NK-92 treated with Interleukin-12 subunit alpha and Interleukin-12 subunit beta, amount 100 ng/mL, for 24 hours (cell line): ENCODE results near the gene LHX1.

Experiments used
- DNase-seq: peaks from one replicate; lab custom pipeline; 2025; lab: John Stamatoyannopoulos, UW

Gene LHX1

DNA sequence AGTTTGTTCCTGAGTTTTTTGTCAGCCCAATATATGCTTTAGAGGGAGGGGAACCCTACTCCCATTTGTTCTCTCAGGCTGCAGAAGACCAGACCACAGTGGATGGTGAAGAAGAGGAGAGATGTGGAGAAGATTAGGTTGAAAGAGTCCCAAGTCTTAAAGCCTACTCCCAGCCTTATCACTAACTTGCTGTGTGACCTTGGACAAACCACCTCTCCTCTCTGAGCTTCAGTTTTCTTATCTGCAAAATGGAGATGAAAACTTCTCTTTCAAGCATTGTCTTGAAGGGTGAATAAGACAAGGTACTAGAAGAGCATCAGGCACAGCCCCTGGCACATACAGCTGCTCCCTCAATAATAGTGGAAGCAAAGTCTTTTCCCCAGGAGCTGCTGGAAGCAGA lies 15.1 kb upstream of the LHX1 start:
- DNase-seq, result no peak

DNA sequence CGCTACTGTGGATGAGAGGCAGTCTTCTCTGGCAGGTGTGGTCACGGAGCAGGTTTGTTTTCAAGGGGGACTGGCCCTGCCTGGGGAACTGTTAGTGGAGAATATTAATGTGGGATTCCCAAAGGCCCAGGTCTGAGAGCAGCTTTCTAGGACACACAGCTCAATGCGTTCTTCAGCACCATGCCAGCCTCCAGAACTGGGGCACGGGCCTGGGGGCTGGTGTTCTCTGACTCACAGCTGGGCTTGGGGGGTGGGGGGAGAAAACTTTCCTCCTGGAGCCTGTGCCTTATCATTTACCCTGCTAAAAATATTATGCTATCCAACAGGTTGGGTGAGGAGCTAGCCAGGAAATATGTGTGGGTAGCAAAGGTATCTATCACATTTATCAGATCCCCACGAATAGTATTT lies 13.5 kb upstream of the LHX1 start:
- DNase-seq, result no peak

DNA sequence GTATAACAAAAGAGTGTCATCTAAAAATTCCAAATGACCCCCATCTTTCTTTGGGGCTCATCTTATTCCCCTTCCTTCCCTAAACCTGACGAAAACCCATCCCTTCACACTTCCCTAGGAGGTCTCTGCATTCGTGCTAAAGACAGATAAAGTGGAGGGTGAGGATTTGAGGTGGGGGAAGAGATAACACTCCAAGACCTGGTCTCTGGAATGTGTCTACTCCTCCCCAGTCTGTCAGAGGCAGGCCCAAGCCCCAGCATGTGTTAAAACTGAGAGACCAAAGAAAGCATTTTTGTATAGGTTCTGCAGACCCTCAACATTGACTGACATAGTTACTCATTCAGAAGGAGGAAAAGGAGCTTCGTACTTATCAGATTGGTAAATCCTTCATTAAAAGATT lies 11.0 kb upstream of the LHX1 start:
- DNase-seq, result no peak

DNA sequence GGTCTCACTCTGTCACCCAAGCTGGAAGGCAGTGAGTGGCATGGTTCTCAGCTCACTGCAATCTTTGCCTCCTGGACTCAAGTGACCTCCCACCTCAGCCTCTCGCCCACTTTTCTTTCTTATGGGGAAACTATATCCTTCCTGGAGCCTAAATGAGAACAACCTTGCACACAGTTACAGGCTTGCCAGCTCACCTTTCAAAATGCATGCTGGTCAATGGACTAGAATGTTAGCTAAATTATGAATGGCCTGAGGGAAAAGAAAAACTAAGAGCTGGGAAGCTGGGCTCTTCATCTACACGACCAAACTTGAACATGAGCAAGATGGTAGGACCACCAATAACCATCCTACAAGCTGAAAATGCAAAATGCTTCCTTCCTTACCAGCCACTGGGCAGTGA lies 10.6 kb upstream of the LHX1 start:
- no peak for DNase-seq

DNA sequence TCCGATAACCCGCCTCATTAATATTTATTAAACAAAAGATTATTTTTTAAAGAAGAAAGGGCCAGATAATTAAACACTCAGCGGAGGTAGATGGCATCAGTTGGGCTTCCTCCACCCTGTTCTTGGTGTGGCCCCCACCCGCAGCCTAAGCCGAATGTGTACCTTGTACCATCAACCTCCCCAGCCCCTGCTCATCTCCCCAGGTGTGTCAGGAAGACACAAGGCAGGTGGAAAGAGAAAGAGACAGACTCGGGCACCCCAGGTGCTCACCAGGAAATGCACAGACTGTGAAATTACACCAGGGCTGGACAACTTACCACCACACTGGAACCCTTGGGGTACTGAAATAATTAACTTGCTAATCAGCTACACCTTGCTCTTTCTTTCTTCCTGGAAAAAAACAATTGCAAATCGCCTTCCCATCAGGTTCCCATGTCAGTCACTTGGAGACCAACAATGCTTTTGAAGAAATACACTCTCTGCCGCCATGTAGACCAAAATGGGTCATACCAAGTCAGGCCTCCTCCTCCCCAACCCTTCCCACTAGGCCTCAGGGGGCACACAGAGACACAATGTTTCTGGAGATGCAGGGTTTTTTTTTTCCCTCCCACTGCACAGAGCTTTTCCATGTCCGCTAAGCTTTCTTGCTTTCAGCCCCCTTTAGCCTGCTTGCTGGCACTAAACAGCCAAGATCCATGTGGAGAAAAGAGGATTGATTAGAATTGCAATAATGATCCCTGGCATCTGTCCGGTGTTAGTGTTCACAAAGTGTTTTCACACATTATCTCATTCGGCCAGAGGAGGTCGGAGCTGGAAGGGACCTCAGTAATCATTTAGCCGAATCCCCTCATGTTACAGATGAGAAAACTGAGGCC lies 8.6 kb upstream of the LHX1 start:
- no peak for DNase-seq

DNA sequence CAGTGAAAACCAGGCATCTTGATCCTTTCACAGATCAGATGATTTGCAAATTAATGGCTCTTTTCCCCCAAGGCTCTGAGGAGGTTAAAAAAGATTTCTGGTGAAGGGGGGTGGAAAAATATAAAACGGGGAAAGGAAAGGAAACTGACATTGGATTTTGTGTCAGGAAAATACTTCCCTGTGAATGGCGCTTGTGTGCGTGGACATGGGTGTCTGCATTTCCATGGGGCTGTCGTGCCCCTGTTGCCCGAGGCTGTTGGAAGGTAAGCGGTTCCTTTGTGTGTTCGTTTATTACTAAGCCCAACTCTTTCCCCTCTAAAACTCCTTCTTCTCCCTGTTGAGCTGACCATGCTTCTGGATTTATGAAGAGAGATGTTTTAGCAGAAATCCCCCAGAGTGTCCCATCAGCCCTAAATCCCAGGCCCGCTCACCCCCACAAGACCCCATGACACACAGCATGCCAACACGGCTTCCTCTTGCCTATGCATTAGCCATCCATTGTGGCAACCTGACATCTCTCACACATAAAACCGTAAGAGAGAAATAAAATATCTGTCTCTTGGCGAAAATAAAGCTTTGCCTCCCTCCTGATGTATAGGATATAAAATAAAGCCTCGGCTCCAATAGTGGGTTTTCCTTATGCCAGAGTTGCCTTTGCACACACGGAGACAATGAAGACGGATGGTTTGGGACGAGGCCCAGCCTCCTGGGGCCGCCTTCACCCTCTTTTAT lies 7.3 kb upstream of the LHX1 start:
- DNase-seq, result no peak

DNA sequence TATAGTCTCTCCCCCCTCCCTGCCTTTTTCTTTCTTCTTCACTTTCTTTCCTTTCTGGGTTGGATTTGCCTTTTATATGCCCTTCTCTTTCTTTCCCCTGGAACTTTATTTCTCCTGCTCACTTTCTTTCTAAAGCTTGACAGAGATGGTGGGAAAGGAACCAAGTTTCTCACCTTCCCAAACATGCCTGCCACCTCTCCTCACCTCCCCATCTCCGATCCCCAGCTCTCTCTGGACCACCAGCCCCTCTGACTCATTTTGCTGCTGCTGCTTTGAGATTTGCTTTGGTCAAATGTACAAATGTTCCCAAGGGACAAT lies 6.7 kb upstream of the LHX1 start:
- DNase-seq, result no peak

DNA sequence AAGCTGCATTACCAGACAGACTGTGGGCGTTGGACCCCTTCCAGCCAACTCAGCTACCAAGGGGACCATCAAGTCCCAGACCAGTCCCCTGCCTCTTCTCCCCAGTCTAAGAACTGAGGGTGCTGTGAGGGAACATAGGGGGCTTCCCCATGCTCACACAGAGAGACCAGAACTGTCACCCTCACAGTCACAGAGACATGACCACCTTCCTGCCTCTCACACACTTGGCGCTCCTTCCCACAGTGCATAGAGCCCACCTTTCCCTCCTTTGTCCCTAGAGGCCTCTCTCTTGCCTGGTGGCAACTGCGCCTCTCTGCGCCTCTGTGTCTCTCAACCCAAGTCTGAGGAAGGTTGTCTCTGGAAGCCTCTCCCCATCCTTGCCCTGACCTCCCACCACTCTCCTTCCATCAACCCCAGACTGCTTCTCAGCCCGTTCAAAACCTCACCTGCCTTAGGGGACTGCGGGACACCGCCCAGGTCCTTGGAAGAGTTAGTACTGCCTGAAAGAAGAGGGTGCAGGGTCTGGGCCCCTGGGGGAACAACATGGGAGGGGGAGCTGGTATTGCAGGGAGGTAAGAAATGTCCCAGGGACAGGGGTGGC lies 6.1 kb upstream of the LHX1 start:
- no peak for DNase-seq

DNA sequence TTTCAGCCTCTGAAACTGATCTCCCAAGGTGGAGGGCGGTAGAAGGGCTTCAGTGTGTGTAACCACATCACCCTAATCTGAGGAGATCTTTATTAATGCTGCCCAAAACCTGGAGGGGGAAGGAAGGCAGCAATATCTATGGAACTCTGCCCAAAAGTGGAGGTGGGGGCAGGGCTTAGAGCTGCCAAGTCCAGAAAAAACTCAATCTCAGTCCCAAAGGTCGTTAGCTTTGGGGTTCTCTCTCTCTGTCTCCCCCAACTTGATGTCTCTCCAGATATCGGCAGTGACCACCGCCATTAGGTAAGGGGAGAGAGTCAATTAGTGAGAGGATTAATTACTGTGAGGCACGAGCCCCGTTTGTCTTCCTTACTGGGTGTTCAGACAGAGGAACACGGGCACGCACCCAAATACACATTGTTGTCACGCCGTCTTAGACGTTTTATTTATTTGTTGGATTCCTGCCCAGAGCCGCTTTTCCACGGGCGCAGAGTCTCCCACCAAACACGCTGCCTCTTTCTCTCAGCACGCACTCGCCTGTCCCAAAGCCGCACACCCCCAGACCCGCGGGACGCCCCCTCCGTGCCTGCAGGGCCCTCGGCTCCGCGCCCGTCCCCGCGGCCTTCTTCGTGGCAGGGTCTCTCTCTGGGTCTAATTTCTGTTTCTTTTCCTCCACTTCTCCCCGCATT lies 5.4 kb upstream of the LHX1 start:
- DNase-seq, result no peak

DNA sequence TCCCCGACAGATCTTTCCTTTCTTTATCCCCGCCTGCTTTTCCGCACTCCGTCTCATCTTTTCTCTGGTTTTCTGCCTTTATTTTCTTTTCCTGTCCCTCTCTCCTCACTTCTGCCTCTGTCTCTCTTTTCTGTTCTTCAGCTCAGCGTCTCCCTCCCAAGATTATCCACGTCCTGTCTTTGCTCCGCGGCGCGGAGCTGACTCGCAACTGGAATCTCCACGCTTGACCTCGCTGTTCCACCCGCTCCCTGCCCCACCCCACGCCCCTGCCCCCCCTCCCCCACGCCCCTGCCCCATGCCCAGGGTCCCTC lies 4.9 kb upstream of the LHX1 start:
- DNase-seq, result no peak

DNA sequence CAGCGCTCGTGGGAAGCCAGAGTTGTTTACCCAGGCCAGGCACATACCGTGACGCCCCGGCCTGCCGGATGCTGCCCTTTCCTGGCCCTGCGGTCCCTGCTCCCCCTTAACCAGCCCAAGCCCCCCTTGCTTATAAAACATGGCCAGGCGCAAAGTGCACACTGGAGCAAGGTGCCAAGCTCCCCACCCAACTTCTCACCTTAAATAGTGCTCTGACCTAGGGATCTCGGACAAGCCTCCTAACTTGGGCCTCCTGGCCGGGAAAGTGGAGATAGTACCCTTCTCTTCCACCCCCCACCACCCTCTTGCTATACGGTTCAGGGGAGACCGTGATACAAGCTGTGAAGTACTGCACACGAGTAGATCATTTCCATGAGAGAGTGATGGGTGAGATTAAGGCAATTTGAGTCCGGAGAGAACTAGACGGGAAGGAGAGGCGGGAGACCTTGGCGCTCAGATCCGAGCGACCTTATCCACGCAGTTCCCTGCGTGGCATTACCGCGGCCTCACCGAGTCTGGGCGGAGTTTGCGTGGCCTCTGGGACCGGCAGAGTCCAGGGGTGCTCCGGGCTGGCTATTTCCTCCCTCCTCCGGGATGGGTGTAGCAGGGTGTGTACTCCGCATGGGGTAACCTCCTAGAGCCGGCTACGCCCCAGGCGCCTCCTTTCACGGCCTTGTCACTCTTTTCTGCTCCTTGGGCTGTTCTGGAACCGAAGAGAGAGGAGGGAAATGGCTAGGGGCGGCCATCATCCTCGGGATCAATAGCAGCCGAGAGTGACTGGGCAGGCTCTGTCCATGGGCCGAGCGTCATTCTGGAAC lies 4.4 kb upstream of the LHX1 start:
- DNase-seq, result no peak

DNA sequence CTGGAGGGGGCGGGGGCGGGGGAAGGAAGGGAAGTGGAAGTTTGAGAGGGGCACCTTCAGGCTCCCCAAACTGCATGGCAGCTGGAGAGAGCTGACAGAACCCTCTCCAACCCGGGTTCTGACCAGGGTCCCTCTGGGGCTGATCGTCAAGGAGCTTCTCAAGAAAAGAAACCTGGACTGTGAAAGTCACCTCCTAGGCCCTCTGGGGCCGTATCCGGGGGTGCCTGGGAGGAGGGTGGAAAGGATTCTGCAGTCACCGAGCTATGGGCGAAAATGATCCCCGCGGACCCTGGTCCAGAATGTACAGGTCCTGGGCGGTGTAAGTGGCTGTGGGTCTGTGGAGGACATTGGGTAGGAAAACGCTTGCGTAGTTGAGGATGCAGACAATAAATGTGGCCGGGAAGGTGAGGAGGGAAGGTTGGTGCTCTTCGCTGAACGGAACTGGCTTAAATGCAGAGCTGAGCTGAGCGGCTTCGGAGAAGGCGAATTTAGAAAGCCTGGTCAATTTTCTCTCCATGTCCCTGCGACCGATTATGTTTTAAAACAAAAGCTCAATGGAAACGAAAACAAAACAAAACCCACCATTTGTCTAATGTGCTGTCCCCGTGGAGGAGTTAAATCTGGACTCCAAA lies 3.6 kb upstream of the LHX1 start:
- DNase-seq, result no peak

DNA sequence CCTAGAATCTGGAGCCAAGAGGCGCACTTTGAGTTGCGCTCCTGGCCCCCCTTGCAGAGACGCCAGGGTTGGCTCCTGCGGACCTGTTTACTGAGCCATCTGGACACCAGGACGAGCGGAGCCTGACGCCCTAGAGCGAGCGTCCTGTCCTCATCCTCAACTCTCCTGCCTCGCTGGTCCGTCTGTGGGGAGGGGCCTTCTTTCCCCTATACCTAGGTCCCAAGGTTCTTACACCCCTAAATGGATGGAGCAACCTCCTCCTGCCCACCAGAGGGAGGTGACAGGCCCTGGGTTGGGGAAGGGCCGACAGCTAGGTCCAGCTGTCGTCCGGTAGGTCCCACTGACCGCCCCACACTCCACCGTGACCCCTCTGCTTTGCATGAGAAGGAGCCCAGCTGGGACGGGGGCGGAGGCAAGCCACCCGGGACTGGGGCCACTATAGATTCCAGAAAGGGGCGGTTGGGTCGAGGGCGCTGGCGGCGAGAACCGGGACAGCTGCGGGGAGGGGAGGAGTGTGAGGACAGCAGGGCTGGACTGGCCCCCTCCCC lies 3.1 kb upstream of the LHX1 start:
- DNase-seq, result no peak

DNA sequence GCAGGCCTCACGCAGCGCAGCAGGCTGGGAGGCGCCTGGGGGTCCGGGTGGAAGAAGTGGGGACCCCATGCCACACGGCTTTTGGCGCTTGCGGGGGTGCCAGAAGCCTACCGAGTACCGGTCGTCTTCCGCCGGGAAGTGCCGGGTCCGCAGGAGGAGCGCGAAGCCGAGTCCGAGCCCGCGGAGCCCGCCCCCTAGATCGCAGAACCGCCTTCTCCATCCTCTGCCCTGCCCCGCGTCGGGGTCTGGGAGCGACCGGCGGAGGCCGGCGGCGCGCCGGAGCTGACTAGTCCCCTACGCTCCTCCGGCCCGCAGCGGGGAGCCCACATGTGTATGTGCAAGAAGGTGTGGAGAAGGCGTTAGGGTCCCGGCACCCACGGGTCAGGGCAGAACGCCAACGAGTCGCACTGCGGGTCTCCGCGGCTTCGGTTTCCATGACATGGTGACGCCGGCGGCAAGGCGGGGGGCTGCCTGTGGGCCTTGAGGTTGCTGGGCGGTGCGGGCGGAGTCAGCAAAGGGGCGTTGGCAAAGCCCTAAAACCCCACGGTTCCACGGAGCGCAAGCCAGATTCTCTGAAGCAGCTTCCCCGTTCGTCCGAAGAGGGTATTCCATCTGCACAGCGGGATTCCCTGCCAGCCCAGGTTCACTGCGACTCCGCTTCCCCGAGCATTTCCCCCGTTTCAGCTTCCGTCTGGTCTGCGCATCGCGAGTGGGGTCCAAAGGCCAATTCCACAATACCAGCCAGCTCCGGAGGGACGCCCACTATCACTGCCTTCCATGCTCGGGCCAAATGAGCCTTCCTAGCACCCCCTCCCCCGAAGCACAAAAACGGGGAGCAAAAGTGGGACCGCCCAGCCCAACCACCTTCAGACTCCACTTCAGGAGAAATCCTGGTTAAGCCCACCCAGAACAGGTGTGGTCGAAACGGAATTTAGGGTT lies 2.3 kb upstream of the LHX1 start:
- DNase-seq, result no peak

DNA sequence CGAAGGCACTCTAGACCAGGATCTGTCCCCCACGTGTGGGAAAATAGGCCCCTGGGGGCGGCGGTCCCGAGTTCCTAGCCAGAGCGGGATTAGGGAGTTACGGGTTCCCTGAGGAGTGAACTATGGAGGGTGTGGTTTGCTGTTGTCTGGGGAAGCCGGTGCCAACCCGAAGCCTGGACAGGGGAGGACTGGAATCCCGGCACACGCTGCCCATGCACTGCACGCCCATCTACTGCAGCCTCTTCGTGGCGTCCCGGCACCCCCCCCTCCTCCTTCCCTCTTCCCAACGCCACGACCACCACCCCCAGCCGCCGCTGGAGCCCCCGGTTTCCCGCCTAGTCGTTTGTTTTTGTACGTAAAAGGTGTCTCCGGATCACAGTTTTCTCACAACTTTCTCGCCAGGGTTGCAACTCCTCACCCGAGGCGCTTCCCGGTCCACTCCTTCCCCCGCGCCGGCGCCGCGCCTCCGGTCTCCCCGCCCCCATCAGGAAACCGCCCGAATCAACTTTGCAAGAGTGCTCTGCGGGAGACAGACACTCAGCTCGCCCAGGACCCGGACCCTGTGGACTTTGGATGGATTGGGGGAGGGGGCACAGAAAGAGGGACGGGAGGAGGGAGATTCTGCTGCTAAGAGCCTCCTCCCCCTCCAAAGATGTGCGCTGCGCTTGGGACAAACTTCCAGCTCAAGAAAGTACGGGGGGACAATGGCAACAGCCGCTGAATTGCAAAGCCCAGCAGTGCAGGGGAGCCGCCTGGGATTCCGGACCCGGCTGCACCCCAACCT lies 1.4 kb upstream of the LHX1 start:
- no peak for DNase-seq

DNA sequence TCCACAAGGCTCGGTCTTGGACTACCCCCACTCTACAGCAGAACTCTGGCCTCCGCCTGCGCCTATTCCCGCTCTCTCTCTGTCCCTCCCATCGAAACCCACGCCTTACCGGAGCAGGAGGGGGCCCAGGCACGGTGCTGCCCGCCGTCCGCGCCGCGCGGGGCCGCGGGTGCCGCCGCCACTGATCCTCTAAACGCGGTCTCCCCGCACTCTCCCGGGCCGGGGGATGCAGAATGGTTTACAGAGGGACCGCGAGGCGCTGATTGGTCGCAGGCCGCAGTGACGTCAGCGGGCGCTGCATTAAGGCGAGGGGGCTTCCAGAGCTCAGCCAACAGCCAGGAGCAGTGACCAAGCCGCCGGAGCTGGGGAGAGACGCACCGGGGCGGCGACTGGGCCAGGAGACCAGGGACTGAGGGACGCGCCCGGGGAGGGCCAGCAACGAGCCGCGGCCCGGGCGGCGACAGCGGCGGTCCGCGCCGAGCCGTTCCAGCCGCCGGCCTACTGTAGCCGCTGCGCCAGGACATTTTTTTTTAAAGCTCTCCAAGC lies 747 bp upstream of the LHX1 start:
- DNase-seq, result no peak

DNA sequence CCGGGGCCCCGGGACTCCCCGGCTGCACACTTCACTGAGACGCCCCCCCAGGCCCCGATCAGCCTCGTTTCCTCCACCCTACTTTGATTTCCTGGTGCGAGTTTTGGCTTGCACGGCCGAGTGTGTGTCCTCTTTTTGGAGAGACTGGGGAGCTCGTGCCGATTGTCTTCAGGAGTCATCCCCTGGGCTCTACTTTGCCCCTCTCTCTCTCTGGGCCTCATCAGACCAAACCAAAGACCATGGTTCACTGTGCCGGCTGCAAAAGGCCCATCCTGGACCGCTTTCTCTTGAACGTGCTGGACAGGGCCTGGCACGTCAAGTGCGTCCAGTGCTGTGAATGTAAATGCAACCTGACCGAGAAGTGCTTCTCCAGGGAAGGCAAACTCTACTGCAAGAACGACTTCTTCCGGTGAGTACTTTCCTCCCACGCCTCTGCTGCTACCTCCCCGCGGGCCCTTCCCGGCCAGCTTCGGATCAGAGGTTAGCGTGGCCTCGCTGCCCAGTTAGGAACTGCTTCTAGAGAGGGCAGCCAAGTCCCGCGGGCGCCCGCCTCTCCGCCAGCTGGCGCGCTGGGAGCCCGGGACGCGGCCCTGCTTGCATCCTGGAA lies 787 bp downstream of the LHX1 start:
- no peak for DNase-seq

DNA sequence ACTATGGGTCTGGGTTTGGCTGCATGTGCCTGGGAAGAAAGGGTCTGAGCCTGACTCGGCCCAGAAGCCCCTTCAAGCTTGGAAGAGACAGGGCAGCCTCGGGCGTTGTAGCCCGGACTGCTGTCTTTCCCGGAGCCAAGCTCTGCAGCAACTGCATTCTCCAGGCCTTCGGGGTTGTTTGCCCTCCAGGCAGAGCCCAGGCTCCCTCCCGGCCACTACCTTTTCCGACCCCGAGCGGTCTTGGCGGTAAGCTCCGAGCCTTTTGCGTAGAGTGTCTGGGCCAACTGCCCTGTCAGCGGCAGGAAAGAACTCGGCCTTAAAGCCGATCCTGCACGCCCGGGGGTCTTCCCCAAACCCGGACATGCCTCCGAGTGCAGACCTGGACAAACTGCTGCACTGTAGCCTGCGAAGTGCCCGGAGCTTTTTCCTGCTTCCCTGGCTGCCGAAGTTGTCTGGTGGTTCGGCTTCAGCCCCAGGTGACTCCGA lies 1.3 kb downstream of the LHX1 start:
- no peak for DNase-seq
